SK-N-SH (cell line): ENCODE data around the gene SOX8. TPM values are rescaled to one million over a fixed set of nuclear protein-coding genes. Genes with fewer than 3 reads are reported as not detected.
A peak's percentile ranks its signal among the peaks of the same experiment; 100 is the strongest.

ENCODE experiments used
- CTCF ChIA-PET: fragments of 300-600, 350-600 bp; formaldehyde crosslinking; extraction: SDS; loops from one replicate; lab custom pipeline; 2021; lab: Yijun Ruan, JAX
- POLR2A ChIA-PET: fragments of 350-600 bp; sonication (Branson Sonifier 250); formaldehyde crosslinking; extraction: SDS; loops from one replicate; lab custom pipeline; 2020; ENCODE audit warnings: antibody characterized with exemption, inconsistent platforms; lab: Yijun Ruan, JAX
- DNase-seq: peaks from one replicate; pipeline ENCODE4 v3.0.0; 2012
- H2AFZ ChIP-seq: fragments of 200-600 bp; sonication (generic); 2 replicates; pipeline ENCODE4 v1.8.1; 2016; ENCODE audit warnings: antibody characterized with exemption, mild to moderate bottlenecking, low read depth
- H3F3A ChIP-seq: fragments of 200-600 bp; sonication (generic); replicated peaks from 2 replicates; pipeline ENCODE3; 2016; ENCODE audit warnings: antibody characterized with exemption, mild to moderate bottlenecking; ENCODE audit not compliant: insufficient read depth
- H3K27ac ChIP-seq, 2 experiments: fragments of 200-500 bp in 1 of 2; fragments of 200-600 bp in 1 of 2; sonication (Bioruptor generic) in 1 of 2; sonication (generic), shearing (Covaris generic) in 1 of 2; 2 replicates each; pipeline versions ENCODE4 v1.5.1 to v1.6.1; 2014 to 2016; ENCODE audit warnings: low read depth in 2 of 2, inconsistent platforms in 1 of 2, low read length in 1 of 2, mild to moderate bottlenecking in 1 of 2, mixed read lengths in 1 of 2
- H3K27me3 ChIP-seq: fragments of 200-600 bp; sonication (generic), shearing (Covaris generic); 2 replicates; pipeline ENCODE4 v1.6.1; 2016; ENCODE audit warnings: mixed run types; ENCODE audit not compliant: insufficient read depth
- H3K36me3 ChIP-seq, 2 experiments: fragments of 200-500 bp in 1 of 2; fragments of 200-600 bp in 1 of 2; sonication (Bioruptor generic) in 1 of 2; sonication (generic) in 1 of 2; replicated peaks in 1 of 2; 2 replicates each; pipeline versions ENCODE3 to v1.5.1; 2014 to 2016; ENCODE audit warnings: low read length in 1 of 2, mild to moderate bottlenecking in 1 of 2; ENCODE audit not compliant: insufficient read depth in 2 of 2, control insufficient read depth in 1 of 2
- H3K4me1 ChIP-seq, 2 experiments: fragments of 200-500 bp in 1 of 2; fragments of 200-600 bp in 1 of 2; sonication (Bioruptor generic) in 1 of 2; sonication (generic), shearing (Covaris generic) in 1 of 2; 2 replicates each; pipeline versions ENCODE4 v1.5.1 to v1.6.1; 2014 to 2016; ENCODE audit warnings: low read depth in 1 of 2, low read length in 1 of 2, mixed run types in 1 of 2; ENCODE audit not compliant: insufficient read depth in 2 of 2, control insufficient read depth in 1 of 2
- H3K4me2 ChIP-seq: fragments of 200-600 bp; sonication (generic), shearing (Covaris generic); 2 replicates; pipeline ENCODE4 v1.6.1; 2017; ENCODE audit warnings: mixed run types
- H3K4me3 ChIP-seq, 2 experiments: fragments of 200-500 bp in 1 of 2; fragments of 200-600 bp in 1 of 2; sonication (Bioruptor generic) in 1 of 2; sonication (generic), shearing (Covaris generic) in 1 of 2; 2 replicates each; pipeline versions ENCODE4 v1.5.1 to v1.8.1; 2014 to 2016; ENCODE audit warnings: low read depth in 2 of 2, inconsistent platforms in 1 of 2, low read length in 1 of 2, mild to moderate bottlenecking in 1 of 2, mixed read lengths in 1 of 2, moderate library complexity in 1 of 2
- H3K79me2 ChIP-seq: fragments of 200-600 bp; sonication (generic); 2 replicates; pipeline ENCODE4 v1.8.1; 2017; ENCODE audit warnings: mild to moderate bottlenecking; ENCODE audit not compliant: insufficient read depth
- H3K9ac ChIP-seq: fragments of 200-600 bp; sonication (generic); 2 replicates; pipeline ENCODE4 v1.6.1; 2017; ENCODE audit warnings: mixed run types
- H3K9me2 ChIP-seq: fragments of 200-600 bp; sonication (generic); 2 replicates; pipeline ENCODE4 v1.6.1; 2017; ENCODE audit warnings: mixed run types
- H3K9me3 ChIP-seq: fragments of 200-600 bp; sonication (generic); 2 replicates; pipeline ENCODE4 v1.6.1; 2017; ENCODE audit warnings: mixed run types, mild to moderate bottlenecking, moderate library complexity
- H4K20me1 ChIP-seq: fragments of 200-600 bp; sonication (generic); 2 replicates; pipeline ENCODE4 v1.6.1; 2017; ENCODE audit warnings: mild to moderate bottlenecking, mixed run types; ENCODE audit not compliant: insufficient read depth
- FOXJ3 ChIP-seq: sonication (generic); formaldehyde crosslinking; IDR thresholded peaks from 2 replicates; pipeline ENCODE4 v1.5.1; 2020; ENCODE audit warnings: mild to moderate bottlenecking, missing genetic modification reagents
- GATA2 ChIP-seq: sonication (generic); formaldehyde crosslinking; IDR thresholded peaks from 2 replicates; pipeline ENCODE4 v1.5.0; 2020; ENCODE audit warnings: mild to moderate bottlenecking, missing genetic modification reagents
- MAX ChIP-seq: IDR thresholded peaks from 2 replicates; pipeline ENCODE4 v1.4.0; 2012; ENCODE audit warnings: low read depth
- MEF2A ChIP-seq: IDR thresholded peaks from 2 replicates; pipeline ENCODE4 v1.4.0; 2012; ENCODE audit warnings: low read depth, borderline replicate concordance
- MXI1 ChIP-seq: IDR thresholded peaks from 2 replicates; pipeline ENCODE4 v1.6.1; 2012; ENCODE audit warnings: mild to moderate bottlenecking, low read depth, low read length, improper control_type of control experiment
- NFIC ChIP-seq: IDR thresholded peaks from 2 replicates; pipeline ENCODE4 v1.4.0; 2012; ENCODE audit warnings: borderline replicate concordance
- RXRA ChIP-seq: IDR thresholded peaks from 2 replicates; pipeline ENCODE4 v1.4.0; 2012; ENCODE audit warnings: low read depth, mild to moderate bottlenecking, borderline replicate concordance
- SIN3A ChIP-seq: IDR thresholded peaks from 2 replicates; pipeline ENCODE4 v1.6.1; 2012; ENCODE audit warnings: low read depth, mild to moderate bottlenecking, low read length, moderate library complexity, borderline replicate concordance
- TEAD4 ChIP-seq: IDR thresholded peaks from 2 replicates; pipeline ENCODE4 v1.4.0; 2012; ENCODE audit warnings: mild to moderate bottlenecking, borderline replicate concordance; ENCODE audit not compliant: insufficient read depth
- ZBTB33 ChIP-seq: IDR thresholded peaks from 2 replicates; pipeline ENCODE4 v1.4.0; 2012; ENCODE audit warnings: low read depth, borderline replicate concordance
- WGBS: methylation state at CpG from one replicate; pipeline ENCODE4 v1.1.6; 2017; ENCODE audit warnings: low lambda C conversion rate; 5-methylcytosine and 5-hydroxymethylcytosine counted together
- polyA plus RNA-seq, 3 experiments: library from polyadenylated mRNA; depleted of rRNA; stranded (reverse); fragments of >200 nt; gene quantifications; 2 replicates each; pipeline ENCODE4 v1.2.3, GENCODE V29; 2012
- TF ChIP-seq, protein P1 (sequence below): IDR thresholded peaks from 2 replicates; pipeline ENCODE4 v1.6.1; 2012; ENCODE audit warnings: mild to moderate bottlenecking, low read depth, low read length, moderate library complexity

The SOX8 gene
- polyA plus RNA-seq, 1 of the 3 experiments (the other 2 are of a cell fraction) = not detected

DNA sequence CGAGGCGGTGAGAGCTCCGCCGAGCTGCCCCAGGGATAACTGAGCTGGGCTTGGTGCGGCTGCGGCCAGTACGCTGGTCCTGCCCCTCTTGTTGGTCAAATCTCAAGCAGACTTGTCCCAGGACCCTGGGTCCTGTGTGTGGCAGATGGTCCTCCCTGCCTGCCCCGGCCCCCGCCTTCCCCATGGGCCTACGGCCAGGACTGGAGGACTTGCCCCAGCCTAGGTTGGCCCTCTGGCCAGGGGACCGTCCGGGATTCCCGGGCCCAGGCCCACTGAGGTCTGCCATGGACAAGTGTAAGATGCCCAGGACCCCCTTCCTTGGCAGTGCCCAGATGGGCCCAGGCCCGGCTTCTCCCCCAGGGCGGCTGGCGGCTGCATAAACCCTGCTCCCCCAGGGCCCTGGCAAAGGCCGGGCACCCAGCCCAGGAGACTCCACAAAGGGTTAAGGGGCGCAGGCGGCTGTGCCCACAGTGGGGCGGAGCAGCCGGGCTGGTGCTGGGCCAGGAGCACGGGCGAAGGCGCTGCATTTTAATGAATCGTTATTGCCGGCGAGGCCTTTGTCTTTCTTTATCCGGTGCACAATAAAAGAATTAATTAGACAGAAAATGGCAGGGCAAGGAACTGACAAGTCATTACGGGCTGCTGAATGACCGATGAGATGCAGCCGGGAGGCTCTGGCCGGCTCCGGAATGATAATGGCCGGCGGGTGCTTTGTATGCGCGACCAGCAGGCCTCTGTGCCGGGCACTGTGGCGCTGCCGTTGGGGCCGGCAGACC lies 9.1 kb downstream of the SOX8 start:
- no peak overlapping the region for H3K4me3 ChIP-seq
- POLR2A ChIA-PET = no interaction called here
- no peaks in the 10 kb centered on the region for H3K9me2 ChIP-seq
- H3K4me1 ChIP-seq = no peaks in the 10 kb centered on the region
- no peak overlapping the region for H3K27ac ChIP-seq
- H4K20me1 ChIP-seq = no peaks in the 10 kb centered on the region
- H3K4me2 ChIP-seq = peak overlapping the region; percentile 19; the same call in 1 of the 2 replicates
- H3K36me3 ChIP-seq = no peaks in the 10 kb centered on the region
- DNase-seq = no peak
- TF ChIP-seq MAX (no peak), TEAD4 (no peak), ZBTB33 (no peak), GATA2 (CRISPR knock-in tag) (no peak), SIN3A (no peak), NFIC (no peak), FOXJ3 (CRISPR knock-in tag) (no peak), MEF2A (no peak), MXI1 (no peak), RXRA (no peak)
- TF ChIP-seq, protein P1, sequence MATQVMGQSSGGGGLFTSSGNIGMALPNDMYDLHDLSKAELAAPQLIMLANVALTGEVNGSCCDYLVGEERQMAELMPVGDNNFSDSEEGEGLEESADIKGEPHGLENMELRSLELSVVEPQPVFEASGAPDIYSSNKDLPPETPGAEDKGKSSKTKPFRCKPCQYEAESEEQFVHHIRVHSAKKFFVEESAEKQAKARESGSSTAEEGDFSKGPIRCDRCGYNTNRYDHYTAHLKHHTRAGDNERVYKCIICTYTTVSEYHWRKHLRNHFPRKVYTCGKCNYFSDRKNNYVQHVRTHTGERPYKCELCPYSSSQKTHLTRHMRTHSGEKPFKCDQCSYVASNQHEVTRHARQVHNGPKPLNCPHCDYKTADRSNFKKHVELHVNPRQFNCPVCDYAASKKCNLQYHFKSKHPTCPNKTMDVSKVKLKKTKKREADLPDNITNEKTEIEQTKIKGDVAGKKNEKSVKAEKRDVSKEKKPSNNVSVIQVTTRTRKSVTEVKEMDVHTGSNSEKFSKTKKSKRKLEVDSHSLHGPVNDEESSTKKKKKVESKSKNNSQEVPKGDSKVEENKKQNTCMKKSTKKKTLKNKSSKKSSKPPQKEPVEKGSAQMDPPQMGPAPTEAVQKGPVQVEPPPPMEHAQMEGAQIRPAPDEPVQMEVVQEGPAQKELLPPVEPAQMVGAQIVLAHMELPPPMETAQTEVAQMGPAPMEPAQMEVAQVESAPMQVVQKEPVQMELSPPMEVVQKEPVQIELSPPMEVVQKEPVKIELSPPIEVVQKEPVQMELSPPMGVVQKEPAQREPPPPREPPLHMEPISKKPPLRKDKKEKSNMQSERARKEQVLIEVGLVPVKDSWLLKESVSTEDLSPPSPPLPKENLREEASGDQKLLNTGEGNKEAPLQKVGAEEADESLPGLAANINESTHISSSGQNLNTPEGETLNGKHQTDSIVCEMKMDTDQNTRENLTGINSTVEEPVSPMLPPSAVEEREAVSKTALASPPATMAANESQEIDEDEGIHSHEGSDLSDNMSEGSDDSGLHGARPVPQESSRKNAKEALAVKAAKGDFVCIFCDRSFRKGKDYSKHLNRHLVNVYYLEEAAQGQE = no peak
- WGBS = 20% methylated on average over 26 of the region's 41 CpGs
- no peak overlapping the region for H3K9ac ChIP-seq
- H3K27me3 ChIP-seq = peaks cover 72% of the 10 kb centered on the region
- no peaks in the 10 kb centered on the region for H3K79me2 ChIP-seq
- no peak overlapping the region for H2AFZ ChIP-seq
- CTCF ChIA-PET = no interaction called here
- peaks cover 3% of the 10 kb centered on the region for H3F3A ChIP-seq
- H3K9me3 ChIP-seq = no peaks in the 10 kb centered on the region
